Fibroblast of peridontal ligament (primary cell): ENCODE results near the gene MAZ.
"Not testable (repeated sequence)": the region's sequence is repeated elsewhere in the genome, so short reads cannot be mapped to it uniquely, and the experiment has no call there.

ENCODE experiments used
- DNase-seq: peaks from one replicate; pipeline ENCODE4 v3.0.0-alpha.2; 2010; ENCODE audit errors: extremely low read depth

MAZ gene

DNA sequence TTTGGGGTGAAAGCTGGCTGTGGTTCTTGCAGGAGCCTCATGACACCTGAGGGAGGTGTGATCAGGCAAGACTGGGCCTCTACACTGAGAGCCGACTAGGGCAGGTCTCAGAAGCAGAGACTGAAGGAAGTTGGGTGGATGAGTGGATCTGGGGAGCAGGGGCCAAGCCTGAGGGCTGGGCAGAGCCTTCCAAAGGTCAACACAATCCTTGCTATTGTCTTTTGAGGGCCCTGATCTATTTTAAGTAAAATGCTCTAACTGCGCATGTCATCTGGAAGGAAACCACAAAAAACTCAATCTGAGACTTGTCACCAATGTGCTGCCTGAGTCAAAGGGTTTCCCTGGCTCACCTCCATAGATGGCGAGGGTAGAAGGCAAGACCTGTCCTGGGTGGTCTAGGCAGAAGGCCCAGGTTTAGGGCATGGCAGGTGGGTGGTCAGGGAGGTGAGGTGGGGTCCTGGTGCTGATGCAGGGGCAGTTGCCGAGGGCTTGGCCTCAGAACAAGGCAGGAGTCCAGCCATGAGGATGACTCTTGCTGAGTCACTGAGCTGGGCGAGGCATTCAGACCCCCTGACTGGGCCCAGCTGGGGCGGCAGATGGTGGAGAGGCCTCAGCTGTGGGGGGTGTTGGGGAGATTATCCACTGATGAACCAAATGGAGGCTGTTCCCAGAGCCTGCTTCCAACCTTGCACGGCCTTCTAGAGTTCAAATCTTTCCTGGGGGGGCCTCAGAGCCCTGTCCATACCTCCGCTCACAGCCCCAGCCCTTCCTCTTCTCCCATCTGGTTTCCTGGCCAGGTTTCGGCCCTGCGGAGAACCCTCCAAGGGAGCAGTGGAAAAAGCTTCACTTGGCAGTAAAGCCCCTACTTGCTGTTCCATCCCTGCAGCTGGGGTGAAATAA, 19.1 kb downstream of the MAZ start:
- DNase-seq = peak; percentile 84

DNA sequence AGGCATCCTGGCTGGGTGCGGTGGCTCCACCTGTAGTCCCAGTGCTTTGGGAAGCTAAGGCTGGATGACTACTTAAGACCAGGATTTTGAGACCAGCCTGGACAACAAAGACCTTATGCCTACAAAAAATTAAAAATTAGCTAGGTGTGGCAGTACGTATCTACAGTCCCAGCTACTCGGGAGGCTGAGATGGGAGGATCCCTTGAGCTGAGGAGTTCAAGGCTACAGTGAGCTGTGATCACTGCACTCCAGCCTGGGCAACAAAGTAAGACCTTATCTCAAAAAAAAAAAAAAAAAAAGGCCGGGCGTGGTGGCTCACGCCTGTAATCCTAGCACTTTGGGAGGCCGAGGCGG, 20.0 kb downstream of the MAZ start:
- DNase-seq = no peak

DNA sequence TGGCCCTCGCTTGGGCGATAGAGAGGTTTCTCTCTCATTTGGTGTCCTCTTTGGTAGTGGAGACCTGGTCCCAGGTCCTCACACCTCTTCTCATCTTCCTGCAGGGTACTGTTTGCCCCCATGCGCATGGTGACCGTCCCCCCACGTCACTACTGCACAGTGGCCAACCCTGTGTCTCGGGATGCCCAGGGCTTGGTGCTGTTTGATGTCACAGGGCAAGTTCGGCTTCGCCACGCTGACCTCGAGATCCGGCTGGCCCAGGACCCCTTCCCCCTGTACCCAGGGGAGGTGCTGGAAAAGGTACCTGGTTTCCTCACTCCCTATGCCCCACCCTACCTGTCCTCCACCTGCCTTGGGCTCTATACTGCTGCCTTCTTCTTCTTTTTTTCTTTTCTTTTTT, 24.4 kb downstream of the MAZ start:
- DNase-seq = no peak

DNA sequence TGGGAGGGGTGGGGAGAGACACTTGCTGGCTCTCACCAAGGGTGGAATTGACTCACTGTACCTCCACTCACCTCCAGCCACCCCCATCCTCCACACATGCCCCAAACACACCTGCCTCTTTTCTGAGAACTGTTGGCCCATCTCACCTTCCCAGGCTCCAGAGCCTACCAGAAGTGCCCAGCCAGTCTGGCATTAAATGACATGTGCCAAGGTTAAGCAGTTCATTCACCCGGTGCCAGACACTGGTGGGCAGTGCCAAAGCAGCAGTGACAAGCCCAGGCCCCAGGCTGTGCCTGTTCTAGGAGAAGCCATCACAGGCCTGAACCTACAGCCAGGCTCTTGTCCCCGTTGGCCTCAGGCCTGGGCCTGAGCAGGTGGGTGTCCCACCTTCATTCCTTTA, 25.2 kb downstream of the MAZ start:
- no peak for DNase-seq

DNA sequence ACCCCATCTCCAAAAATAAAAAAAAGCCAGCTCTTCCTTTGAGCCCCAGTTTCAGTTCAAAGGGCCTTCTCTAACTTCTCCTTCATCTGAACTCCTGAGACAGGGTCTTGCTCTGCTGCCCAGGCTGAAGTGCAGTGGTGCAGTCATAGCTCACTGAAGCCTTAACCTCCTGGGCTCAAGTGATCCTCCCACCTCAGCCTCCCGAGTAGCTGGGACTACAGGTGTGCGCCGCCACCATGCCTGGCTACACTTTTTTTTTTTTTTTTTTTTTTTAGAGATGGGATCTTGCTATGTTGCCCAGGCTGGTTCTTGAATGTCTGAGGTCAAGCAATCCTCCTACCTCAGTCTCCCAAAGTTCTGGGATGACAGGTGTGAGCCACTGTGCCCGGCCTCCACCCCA, 26.9 kb downstream of the MAZ start:
- not testable (repeated sequence) for DNase-seq

DNA sequence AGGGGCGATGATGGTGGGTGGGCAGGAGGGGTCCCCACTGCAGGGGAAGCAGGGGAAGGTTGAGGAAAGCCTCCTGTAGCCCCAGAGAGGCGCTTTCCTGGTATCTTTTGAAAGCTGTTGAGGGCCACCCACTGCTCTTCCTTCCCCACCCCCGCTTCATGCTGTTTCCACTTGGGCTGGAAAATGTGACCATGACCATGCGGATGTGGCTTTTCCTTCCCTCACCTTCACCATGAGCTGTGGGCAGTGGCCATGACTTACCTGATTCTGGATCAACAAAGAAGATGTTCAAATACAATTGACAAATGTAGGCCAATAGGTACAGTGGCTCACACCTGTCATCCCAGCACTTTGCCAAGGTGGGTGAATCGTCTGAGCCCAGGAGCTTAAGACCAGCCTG, 27.8 kb downstream of the MAZ start:
- no peak for DNase-seq

DNA sequence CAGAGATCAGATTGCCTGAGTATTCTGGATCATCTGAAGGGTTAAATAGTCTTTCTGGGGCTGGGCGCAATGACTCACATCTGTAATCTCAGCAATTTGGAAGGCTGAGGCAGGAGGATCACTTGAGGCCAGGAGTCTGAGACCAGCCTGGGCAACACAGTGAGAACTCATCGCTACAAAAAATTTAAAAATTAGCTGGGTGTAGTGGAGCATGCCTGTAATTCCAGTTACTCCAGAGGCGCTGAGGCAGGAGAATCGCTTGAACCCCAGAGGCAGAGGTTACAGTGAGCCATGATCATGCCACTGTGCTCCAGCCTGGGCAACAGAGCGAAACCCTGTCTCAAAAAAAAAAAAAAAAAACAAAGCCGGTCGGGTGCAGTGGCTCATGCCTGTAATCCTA, 29.6 kb downstream of the MAZ start:
- DNase-seq = no peak

DNA sequence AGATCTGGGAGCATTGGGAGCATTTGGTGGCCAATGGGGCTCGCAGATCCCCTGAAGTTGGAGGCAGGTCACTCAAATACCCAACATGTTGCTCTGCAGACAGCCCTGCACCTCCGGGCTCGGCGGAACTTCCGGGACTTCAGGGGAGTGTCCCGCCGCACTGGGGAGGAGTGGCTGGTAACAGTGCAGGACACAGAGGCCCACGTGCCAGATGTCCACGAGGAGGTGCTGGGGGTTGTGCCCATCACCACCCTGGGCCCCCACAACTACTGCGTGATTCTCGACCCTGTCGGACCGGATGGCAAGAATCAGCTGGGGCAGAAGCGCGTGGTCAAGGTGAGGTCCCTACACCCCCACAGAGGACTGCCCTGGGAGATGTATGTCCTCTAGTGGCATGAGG, 30.3 kb downstream of the MAZ start:
- DNase-seq = no peak

DNA sequence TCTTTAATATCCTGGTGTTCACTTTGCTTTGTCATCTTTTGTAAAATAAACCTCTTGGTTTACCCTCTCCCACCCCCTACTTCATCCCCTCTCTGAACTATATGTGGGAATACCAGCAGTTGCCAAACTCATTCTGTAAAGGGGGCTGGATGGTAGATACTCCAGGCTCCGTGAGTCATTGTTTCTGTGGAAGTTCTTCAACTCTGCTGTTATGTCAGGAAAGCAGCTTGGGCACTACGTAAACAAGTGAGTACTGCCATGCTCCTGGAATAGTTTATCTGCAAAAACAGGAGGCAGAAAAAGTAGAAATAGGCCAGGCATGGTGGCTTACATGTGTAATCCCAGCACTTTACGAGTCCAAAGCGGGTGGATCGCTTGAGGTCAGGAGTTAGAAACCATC, 31.5 kb downstream of the MAZ start:
- DNase-seq = no peak

DNA sequence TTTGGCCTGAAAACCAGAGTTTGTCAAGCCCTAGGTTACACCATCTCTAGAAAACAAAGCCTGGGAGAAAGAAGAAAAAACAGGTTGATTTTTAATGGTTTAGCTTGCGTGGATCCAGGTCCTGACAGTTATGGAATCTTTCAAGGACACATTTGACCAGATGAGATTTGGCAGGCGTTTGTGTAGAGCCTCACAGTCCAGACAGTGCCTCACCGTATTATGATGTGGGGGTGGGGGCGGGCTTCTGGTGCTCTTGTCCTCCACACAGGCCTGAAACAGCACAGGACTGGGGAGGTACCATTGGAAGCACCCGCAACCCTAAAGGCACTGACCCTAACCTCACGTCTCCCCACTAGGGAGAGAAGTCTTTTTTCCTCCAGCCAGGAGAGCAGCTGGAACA, 33.5 kb downstream of the MAZ start:
- no peak for DNase-seq

DNA sequence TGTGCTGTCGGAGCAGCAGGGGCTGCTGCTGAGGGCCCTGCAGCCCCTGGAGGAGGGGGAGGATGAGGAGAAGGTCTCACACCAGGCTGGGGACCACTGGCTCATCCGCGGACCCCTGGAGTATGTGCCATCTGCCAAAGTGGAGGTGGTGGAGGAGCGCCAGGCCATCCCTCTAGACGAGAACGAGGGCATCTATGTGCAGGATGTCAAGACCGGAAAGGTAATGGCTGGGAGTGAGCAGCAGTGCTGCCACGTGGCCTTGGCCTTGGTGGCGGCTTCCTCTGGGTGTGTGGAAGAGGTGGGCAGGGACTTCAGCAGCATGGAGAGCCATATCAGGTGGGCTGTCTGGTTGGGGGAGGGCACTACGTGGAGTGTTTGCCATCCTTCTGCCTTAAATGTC, 33.9 kb downstream of the MAZ start:
- no peak for DNase-seq

DNA sequence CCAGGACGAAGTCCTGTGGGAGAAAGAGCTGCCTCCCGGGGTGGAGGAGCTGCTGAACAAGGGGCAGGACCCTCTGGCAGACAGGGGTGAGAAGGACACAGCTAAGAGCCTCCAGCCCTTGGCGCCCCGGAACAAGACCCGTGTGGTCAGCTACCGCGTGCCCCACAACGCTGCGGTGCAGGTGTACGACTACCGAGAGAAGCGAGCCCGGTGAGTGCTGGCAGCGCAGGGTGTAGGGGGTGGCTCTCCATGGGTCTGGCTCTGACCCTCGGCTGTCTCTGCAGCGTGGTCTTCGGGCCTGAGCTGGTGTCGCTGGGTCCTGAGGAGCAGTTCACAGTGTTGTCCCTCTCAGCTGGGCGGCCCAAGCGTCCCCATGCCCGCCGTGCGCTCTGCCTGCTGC, 35.3 kb downstream of the MAZ start:
- no peak for DNase-seq

DNA sequence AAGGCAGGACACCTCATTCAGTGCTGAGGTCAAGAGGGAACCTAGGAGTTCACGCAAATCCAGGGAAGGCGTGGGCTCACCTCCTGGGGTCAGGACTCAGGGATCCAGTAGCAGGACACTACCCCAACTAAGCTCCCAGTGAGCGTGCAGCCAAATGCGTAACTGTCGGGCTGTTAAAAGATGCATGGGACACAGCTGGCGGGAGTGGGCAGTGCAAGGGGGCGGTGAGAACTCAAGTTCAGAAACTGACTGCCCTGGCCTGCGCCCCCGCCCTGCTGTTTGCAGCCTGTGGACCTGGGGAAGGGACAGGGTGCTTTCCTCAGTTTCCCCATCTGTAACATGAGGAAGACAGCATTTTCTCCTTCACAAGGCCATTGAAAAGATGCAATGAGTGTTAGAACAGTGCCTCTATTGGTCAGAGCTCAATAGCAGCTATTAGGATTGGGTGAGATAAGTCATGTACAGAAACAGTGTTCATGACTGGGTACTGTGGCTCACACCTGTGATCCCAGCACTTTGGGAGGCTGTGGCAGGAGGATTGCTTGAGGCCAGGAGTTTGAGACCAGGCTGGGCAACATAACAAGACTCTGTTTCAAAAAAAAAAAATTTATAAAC, 36.5 kb downstream of the MAZ start:
- DNase-seq = no peak

DNA sequence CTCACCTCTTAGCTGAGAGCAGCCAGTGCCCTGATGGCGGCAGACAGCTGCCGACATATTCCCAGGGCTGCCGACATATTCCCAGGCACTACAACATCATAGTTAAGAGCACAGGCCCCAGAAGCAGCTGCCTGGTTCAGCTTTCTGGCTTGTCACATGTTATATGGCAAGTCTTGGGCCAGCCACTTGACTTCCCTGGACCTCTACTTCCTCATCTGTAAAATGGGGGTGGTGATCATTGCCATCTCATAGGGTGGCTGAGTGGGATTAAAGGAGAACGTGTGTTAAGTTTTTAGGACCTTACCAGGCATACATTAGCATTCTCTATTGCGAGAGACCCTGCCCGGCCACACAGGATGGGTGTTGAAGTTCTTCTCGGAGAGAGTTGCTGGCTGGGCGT, 37.6 kb downstream of the MAZ start:
- DNase-seq = no peak

DNA sequence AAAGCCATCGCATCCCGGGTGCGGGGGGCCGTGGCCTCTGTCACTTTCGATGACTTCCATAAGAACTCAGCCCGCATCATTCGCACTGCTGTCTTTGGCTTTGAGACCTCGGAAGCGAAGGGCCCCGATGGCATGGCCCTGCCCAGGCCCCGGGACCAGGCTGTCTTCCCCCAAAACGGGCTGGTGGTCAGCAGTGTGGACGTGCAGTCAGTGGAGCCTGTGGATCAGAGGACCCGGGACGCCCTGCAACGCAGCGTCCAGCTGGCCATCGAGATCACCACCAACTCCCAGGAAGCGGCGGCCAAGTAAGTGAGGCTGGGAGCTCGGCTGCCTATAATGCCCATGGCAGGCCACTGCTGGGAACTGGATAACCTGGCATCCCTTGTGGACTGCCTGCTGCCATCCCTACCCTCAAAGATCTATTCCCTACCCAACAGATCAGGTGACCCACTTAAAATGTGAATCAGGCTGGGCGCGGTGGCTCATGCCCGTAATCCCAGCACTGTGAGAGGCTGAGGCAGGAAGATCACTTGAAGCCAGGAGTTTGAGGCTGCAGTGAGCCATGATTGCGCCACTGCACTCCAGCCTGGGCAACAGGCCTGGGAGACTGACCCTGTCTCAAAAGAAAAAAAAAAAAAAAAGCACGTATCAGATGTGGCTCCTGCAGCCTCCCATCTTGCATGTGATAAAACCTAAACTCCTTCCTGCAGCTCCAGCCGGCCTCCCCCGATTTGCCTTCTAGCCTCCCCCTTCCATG, 38.4 kb downstream of the MAZ start:
- DNase-seq = peak; percentile 45

DNA sequence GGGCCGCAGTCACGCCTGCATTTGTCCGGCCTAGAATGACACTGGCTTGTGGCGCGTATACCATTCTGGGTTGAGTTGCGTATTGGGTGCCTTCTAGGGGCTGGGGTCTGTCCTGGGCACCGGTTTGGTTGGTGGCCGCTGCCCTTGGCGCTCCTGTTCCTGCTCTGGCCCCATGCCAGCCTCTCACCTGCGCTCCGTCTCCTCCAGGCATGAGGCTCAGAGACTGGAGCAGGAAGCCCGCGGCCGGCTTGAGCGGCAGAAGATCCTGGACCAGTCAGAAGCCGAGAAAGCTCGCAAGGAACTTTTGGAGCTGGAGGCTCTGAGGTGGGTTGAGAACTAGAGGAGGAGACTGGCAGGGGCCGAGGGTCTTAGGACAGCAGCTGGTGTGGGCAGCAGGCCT, 39.3 kb downstream of the MAZ start:
- no peak for DNase-seq

DNA sequence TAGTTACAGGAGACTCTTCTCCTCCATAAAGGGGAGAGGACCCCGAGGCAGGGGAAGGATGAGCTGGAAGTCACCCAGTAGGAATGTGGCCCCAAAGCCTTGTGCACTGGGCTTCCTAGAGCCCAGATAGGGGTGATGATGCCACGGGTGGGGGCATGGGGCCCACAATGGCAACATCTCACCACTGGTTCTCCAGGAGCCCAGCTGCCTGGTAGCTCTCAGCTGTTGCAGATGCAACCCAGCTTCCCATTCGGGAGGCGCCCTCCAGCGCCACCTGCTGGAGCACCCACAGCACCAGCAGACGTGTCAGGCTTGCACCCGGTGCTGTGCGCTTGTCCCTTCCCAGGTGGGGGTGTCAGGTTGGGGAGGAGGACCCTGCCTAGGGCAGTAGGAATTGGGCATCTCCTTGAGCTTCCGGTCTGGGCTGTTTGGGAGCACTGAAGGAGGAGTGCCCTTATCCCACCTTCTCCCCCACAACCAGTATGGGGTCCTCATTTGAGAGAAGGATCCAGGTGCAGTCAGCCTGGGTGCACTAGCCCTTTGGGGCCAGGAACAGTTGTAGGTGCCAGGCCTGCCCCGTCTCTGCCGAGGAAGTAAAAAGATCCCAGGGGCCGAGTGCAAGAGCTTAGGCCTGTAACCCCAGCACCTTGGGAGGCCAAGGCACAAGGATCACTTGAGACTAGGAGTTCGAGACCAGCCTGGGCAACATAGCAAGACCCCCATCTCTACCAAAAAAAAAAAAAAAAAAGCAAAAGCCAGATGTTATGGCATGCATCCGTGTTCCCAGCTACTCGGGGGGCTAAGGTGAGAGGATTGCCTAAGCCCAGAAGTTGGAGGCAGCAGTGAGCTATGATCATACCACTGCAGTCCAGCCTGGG, 42.3 kb downstream of the MAZ start:
- DNase-seq = peak; percentile 62

DNA sequence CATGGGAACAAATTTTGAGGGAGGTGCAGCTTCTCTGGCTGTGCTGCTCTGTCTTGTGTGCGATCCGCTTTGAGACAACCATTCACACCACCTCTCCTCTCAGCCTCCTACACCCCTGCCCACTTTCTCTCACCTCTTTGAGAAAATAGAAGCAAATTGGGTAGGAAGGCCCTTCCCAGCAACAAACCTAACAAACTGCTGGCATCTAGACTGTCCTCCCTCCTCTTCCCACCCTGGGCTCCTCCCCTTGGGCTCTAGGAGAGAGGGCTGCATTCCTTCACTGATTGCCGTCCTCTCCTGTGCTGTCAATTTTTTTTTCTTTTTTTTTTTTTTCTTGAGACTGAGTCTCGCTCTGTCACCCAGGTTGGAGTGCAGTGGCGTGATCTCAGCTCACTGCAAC, 43.2 kb downstream of the MAZ start:
- DNase-seq = no peak

DNA sequence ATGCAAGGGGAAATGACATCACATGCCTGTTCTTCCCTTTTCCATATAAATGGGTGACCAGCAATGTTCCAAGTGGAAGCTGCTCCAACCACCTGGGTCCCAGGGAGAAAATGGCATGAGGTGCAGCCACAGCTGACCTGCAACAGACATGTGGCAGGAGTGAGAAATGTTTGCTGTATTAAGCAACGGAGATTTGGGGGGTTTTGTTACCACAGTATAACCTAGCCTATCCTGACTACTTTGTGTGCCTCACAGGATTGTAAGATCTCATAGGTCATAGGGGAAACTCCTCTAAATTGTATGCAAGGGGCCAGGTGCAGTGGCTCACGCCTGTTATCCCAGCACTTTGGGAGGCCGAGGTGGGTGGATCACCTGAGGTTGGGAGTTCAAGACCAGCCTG, 44.7 kb downstream of the MAZ start:
- DNase-seq = no peak

DNA sequence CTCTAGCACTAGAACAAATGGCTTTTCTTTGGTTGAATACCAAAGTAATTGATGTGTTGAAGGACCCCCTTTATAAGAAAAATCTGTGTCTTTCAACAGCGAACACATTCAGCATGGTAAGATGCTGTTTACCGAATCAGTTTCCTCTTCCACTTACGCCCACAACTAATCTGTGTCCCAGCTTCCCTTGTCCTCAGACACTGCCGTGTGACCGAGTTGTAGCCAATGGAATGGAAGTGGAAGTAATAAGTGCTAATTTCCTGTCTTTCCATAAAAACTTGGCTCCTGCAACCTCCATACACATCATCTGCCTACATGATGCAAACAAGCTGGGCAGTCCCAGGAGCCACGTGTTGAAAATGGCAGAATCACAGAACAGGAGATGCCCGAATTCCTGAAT, 46.3 kb downstream of the MAZ start:
- DNase-seq = peak; percentile 54

DNA sequence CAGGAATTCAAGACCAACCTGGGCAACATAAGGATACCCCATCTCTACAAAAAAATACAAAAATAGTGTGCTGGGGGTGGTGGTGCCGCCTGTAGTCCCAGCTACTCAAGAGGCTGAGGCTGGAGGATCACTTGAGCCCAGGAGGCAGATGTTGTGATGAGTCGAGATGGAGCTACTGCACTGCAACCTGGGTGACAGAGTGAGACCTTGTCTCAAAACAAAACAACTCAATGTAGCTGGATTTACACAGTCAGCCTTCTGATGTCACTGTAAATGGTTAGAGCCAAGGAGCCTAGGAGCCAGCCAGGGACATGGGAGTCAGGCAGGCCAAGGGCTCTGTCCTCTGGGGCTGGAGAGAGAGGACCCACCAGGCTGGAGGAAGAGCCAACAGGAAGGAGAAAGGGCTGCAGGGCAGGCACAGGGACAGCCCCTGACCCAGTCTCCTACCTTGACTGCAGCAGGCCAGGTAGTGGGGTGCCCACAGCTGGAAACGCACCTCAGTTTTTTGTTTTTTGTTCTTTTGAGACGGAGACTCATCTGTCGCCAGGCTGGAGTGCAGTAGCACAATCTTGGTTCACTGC, 48.3 kb downstream of the MAZ start:
- DNase-seq = no peak
